ENCODE measurements around the gene PITPNB. TPM values are rescaled to one million over a fixed set of nuclear protein-coding genes. Genes with fewer than 3 reads are reported as not detected.

Gene PITPNB
- total RNA-seq, 2 donors from 2014 or later = 59.6 to 68.2 TPM

DNA sequence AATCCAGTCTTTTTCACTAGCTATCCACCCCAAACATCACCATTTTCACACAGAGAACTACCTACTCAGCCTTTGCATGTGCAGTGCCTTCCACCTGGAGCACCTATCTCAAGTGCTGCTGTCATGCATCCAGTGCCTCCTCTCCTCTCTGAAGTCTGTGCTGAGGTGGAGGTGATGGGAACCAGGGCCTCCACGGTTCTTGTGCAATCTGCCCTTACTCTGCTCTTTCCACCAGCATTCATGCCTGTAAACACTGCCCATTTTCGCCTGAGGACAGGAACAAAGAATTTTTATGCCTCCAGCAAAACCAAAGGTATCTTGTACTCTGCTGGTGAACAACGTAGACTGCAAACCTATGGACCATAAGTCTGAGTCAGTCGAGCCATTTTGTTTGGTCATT lies 27.0 kb downstream of the PITPNB start:
- Mint-ChIP-seq H3K9me3 (no peaks in the 10 kb centered on the region), H3K36me3 (ENCODE audit: low read depth) (peaks cover 69% of the 10 kb centered on the region), H3K27ac (peak overlapping the region; percentile 11), H3K4me3 (no peak overlapping the region), H3K4me1 (peaks cover 18% of the 10 kb centered on the region), H3K27me3 (ENCODE audit: insufficient read depth) (no peaks in the 10 kb centered on the region)
- TF ChIP-seq, protein P1, sequence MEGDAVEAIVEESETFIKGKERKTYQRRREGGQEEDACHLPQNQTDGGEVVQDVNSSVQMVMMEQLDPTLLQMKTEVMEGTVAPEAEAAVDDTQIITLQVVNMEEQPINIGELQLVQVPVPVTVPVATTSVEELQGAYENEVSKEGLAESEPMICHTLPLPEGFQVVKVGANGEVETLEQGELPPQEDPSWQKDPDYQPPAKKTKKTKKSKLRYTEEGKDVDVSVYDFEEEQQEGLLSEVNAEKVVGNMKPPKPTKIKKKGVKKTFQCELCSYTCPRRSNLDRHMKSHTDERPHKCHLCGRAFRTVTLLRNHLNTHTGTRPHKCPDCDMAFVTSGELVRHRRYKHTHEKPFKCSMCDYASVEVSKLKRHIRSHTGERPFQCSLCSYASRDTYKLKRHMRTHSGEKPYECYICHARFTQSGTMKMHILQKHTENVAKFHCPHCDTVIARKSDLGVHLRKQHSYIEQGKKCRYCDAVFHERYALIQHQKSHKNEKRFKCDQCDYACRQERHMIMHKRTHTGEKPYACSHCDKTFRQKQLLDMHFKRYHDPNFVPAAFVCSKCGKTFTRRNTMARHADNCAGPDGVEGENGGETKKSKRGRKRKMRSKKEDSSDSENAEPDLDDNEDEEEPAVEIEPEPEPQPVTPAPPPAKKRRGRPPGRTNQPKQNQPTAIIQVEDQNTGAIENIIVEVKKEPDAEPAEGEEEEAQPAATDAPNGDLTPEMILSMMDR (conservative IDR thresholded peaks at IDR 0.05) = no peak
- H3K4me1 ChIP-seq (ENCODE audit: control insufficient read depth, insufficient read depth, low read length) = no peaks in the 10 kb centered on the region
- H3K9ac ChIP-seq (ENCODE audit: extremely low read depth, low read length, poor library complexity, severe bottlenecking) = no peak overlapping the region
- no peak for DNase-seq
- peaks cover 89% of the 10 kb centered on the region for H3K36me3 ChIP-seq (ENCODE audit: control insufficient read depth, insufficient read depth, low read length)
- no peak overlapping the region for H3K4me3 ChIP-seq (ENCODE audit: low read length)
- no peak overlapping the region for H3K27ac ChIP-seq (ENCODE audit: low read depth, low read length)
- no peaks in the 10 kb centered on the region for H3K27me3 ChIP-seq (ENCODE audit: control insufficient read depth, insufficient read depth, low read length, poor library complexity, severe bottlenecking)
- no peaks in the 10 kb centered on the region for H3K9me3 ChIP-seq (ENCODE audit: control insufficient read depth, low read length)
- 89 to 96% methylated on average over 4 of the region's 4 CpGs for WGBS, 2 experiments (ENCODE audit: insufficient coverage in 1 of 2, insufficient read length in 1 of 2)

DNA sequence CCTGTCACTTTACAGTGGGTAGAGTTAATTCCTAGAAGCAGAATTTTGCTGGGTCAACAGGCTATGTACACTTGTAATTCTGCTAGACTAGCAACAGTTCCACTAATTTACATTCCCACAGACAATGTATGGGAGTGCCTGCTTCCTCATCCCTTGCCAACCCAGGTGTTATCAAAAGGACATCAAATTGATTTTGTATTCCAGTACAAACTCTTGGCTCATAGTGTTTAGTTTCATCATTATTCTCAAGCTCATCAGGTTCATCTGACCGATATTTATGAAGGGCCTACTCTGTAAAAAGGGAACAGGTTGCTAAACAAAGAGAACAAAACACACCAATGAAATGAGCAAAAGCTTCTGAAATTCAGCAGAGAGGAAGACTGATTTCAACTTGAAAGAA lies 30.7 kb downstream of the PITPNB start:
- no peak overlapping the region for H3K9ac ChIP-seq (ENCODE audit: extremely low read depth, low read length, poor library complexity, severe bottlenecking)
- no peak for DNase-seq
- Mint-ChIP-seq H3K4me3 (no peak overlapping the region), H3K4me1 (peaks cover 23% of the 10 kb centered on the region), H3K27me3 (ENCODE audit: insufficient read depth) (no peaks in the 10 kb centered on the region), H3K36me3 (ENCODE audit: low read depth) (peaks cover 60% of the 10 kb centered on the region), H3K27ac (peak overlapping the region; percentile 3), H3K9me3 (no peaks in the 10 kb centered on the region)
- H3K9me3 ChIP-seq (ENCODE audit: control insufficient read depth, low read length) = no peaks in the 10 kb centered on the region
- peaks cover 7% of the 10 kb centered on the region for H3K4me1 ChIP-seq (ENCODE audit: control insufficient read depth, insufficient read depth, low read length)
- H3K36me3 ChIP-seq (ENCODE audit: control insufficient read depth, insufficient read depth, low read length) = peaks cover 87% of the 10 kb centered on the region
- H3K27ac ChIP-seq (ENCODE audit: low read depth, low read length) = no peak overlapping the region
- no peak overlapping the region for H3K4me3 ChIP-seq (ENCODE audit: low read length)
- WGBS, 2 experiments (ENCODE audit: insufficient coverage in 1 of 2, insufficient read length in 1 of 2) = 100% methylated on average over 1 of the region's 1 CpG; no CpG with 5 or more reads in 1 of the 2 experiments
- no peaks in the 10 kb centered on the region for H3K27me3 ChIP-seq (ENCODE audit: control insufficient read depth, insufficient read depth, low read length, poor library complexity, severe bottlenecking)
- TF ChIP-seq, protein P1 (conservative IDR thresholded peaks at IDR 0.05) = no peak

DNA sequence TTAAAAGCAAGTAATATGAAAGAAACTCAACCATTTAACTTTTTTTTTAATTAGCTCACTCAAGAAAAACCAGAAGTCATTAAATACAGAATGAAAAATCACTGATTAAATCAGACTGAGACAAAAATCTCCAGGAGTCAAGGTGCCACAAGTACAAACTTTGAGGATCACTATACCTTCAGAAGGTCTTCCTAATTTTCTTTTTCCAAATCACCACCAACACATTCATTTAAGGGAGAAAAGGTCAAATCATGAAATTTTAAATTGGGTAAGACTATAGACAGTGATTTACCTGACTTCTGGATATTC lies 32.3 kb downstream of the PITPNB start:
- H3K27ac Mint-ChIP-seq = peak overlapping the region; percentile 37
- no peak overlapping the region for H3K4me3 Mint-ChIP-seq
- peaks cover 15% of the 10 kb centered on the region for H3K4me1 ChIP-seq (ENCODE audit: control insufficient read depth, insufficient read depth, low read length)
- DNase-seq = no peak
- no peaks in the 10 kb centered on the region for H3K27me3 ChIP-seq (ENCODE audit: control insufficient read depth, insufficient read depth, low read length, poor library complexity, severe bottlenecking)
- no peak overlapping the region for H3K9ac ChIP-seq (ENCODE audit: extremely low read depth, low read length, poor library complexity, severe bottlenecking)
- H3K9me3 Mint-ChIP-seq = no peaks in the 10 kb centered on the region
- H3K36me3 ChIP-seq (ENCODE audit: control insufficient read depth, insufficient read depth, low read length) = peaks cover 73% of the 10 kb centered on the region
- H3K27me3 Mint-ChIP-seq (ENCODE audit: insufficient read depth) = no peaks in the 10 kb centered on the region
- TF ChIP-seq, protein P1 (conservative IDR thresholded peaks at IDR 0.05) = peak; percentile 5
- H3K4me1 Mint-ChIP-seq = peaks cover 36% of the 10 kb centered on the region
- no peak overlapping the region for H3K4me3 ChIP-seq (ENCODE audit: low read length)
- H3K9me3 ChIP-seq (ENCODE audit: control insufficient read depth, low read length) = no peaks in the 10 kb centered on the region
- H3K36me3 Mint-ChIP-seq (ENCODE audit: low read depth) = peaks cover 46% of the 10 kb centered on the region
- H3K27ac ChIP-seq (ENCODE audit: low read depth, low read length) = no peak overlapping the region
